GM08714 (cell line): ENCODE measurements around the gene TOP2B.

Experiments
- H3K4me3 ChIP-seq: fragments of 200-500 bp; sonication (Bioruptor generic); 2 replicates; pipeline ENCODE4 v1.5.1; 2014; ENCODE audit warnings: mild to moderate bottlenecking, low read length, inconsistent platforms
- ZNF274 ChIP-seq: IDR thresholded peaks from 2 replicates; pipeline ENCODE4 v1.6.1; 2012; ENCODE audit warnings: mild to moderate bottlenecking, low read depth, low read length

The TOP2B gene

DNA sequence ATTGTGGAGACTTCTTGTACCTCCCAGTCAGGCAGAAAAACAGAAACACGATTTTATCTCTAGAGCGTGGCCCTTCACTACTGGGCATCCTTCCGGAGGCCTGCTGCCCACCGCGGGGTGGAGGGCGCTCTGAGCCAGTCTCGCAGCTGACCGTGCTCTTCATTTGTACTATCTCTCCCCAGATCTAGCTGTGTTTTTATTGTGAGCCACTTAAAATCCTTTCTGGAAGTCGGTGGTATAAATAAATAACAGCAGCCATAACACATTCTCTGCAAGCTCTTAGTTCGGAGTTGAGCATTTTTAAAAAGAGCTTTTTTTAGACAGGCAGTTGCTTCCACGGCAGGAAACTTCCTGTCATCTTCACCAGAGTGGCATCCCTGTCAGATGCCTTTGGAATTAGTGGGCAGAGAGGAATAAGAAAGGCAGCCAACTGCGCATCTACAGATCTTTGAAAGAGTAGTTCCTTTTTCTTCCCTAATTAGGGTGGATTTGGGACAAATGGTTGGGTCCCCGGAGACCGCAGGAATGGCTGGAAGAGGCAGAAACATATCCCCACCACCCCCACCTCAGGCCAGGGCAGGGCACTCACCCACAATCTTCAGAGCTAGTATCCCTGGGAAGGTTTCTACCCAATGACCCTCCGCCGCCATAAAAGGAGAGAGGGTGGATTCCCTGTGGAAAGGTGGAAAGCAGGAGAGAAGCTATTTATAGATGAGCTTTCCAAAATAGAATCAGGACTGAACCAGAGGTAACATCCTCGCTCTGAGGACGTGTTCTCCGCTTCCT lies 91.1 kb downstream of the TOP2B start:
- no peak overlapping the region for H3K4me3 ChIP-seq

DNA sequence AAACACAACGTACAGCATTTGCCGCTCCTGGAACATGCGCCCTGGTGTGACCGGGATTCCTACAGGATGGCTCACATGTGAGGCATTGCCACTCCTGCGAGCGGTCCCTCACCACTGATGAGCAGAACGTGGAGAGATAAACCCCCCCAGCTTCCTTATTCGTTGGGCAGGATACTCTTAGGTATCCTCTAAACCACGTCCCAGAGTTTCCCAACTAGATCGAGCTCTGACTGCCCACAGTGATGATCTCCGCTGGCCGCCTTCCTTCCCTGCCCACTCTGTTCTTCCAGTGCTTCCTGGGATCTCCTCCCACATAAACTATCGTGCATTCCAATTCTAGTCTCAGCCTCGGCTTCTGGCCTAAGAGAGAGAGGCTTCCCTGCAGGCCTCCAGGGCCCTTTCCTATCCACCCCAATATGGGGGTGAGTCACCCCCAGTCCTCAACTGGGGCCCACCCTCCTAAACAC lies 91.8 kb downstream of the TOP2B start:
- no peak for TF ChIP-seq ZNF274
- no peak overlapping the region for H3K4me3 ChIP-seq

More for the DNA sequence above, 91.1 kb downstream of the TOP2B start:
- no peak for TF ChIP-seq ZNF274

- H3K4me3 ChIP-seq = no peak overlapping the region
- TF ChIP-seq ZNF274 = no peak
Measured at GRCh38 chr3:25572336-25572735, 92.4 kb downstream of the TOP2B start.

GRCh38 chr3:25571285-25571684 lies 93.4 kb downstream of the TOP2B start:
- no peak for TF ChIP-seq ZNF274
- H3K4me3 ChIP-seq = no peak overlapping the region

GRCh38 chr3:25568525-25569078 lies 96.1 kb downstream of the TOP2B start:
- no peak for TF ChIP-seq ZNF274
- no peak overlapping the region for H3K4me3 ChIP-seq

- H3K4me3 ChIP-seq = no peak overlapping the region
- TF ChIP-seq ZNF274 = no peak
Measured at GRCh38 chr3:25567806-25568524, 96.7 kb downstream of the TOP2B start.

- no peak for TF ChIP-seq ZNF274
- no peak overlapping the region for H3K4me3 ChIP-seq
Measured at GRCh38 chr3:25567388-25567787, 97.3 kb downstream of the TOP2B start.

- no peak overlapping the region for H3K4me3 ChIP-seq
- TF ChIP-seq ZNF274 = no peak
Measured at GRCh38 chr3:25566358-25566920, 98.3 kb downstream of the TOP2B start.

DNA sequence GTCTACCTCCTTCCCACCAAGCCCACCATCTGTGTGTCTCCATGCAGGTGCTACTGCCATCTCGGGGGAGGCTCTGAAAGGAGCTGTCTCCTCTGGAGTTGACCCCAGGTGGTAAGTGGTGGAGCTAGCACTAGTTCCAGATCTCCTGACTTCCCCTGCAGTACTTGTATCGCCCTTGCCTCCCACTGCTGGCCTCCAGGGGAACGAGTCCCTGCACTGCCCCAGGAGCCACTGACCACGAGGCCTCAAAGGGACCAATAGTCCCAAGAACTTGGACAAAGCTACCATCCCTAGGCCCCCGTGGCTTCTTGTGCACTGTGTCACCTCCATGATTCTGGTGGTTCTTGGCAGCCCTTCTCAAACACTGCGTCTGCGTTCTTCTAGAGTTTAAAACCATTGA lies 98.9 kb downstream of the TOP2B start:
- TF ChIP-seq ZNF274 = no peak
- no peak overlapping the region for H3K4me3 ChIP-seq

DNA sequence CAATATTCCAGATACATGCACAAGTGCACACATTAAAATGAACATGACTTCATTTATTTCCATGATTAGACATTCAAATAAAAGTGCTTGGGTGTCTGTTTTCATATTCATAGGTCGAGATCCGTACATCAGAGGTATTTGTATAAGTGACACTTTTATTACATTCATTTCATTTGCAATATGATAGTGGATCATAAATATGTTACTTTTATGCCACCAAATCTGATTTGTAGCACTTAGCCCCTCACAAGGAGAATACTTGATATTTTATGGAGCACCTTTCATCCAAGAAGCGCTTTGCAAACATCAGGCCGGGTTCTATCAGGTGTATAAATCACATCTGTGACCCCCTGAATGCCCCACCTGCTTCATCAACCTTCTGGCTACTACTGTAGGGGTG lies 100.6 kb downstream of the TOP2B start:
- TF ChIP-seq ZNF274 = no peak
- no peak overlapping the region for H3K4me3 ChIP-seq

- TF ChIP-seq ZNF274 = no peak
- no peak overlapping the region for H3K4me3 ChIP-seq
Measured at GRCh38 chr3:25563601-25564000, 101.1 kb downstream of the TOP2B start.

GRCh38 chr3:25558796-25559195 lies 105.9 kb downstream of the TOP2B start:
- TF ChIP-seq ZNF274 = no peak

DNA sequence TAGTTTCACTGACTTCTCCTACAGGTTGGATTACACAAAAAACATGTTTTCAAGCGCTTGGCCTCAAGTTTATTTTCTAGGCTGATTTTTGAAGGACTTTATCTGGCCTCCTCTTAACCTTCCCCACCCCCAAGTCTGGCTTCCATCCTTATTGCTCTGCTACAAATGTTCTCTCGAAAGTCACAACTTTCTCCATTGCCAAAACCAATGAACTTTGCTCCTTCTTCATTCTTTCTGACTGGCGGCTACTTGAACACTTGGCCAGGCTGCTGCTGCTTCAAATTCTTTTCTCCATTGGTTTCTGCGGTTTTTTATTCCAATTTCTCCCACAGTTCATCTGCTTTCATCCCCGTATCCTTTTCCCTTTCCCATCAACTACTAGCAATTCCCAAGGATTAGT lies 106.6 kb downstream of the TOP2B start:
- TF ChIP-seq ZNF274 = no peak
- no peak overlapping the region for H3K4me3 ChIP-seq

More at GRCh38 chr3:25558796-25559195, 105.9 kb downstream of the TOP2B start:
- H3K4me3 ChIP-seq = no peak overlapping the region

DNA sequence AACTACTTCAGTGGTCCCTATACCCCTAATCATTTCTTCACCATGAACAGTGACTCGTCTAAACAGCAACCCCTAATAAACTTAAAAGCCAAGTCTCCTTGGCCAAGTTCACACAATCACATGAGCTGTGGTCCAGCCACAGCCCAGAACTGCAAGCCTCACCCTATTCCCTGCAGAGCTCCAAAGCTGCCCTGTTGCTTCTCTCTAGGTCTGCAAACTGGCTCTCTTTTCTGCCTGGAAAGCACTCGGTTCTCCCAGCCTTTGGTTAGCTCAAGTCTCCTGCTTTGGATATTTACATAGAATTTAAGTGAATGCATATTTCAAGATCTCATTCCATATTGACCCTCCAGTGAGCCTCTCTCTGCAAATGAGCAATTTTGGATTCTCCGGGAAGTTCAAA lies 107.0 kb downstream of the TOP2B start:
- TF ChIP-seq ZNF274 = no peak
- H3K4me3 ChIP-seq = no peak overlapping the region
